ENCODE measurements around the gene MAB21L1.

Gene MAB21L1

GRCh38 chr13:35489050-35489449 lies 12.6 kb upstream of the MAB21L1 start:
- H3K27me3 Mint-ChIP-seq = no peaks in the 10 kb centered on the region
- peaks cover 6% of the 10 kb centered on the region for H3K9me3 Mint-ChIP-seq
- no peaks in the 10 kb centered on the region for H3K36me3 Mint-ChIP-seq (ENCODE audit: low read depth)
- H3K4me1 Mint-ChIP-seq (ENCODE audit: low read depth) = no peaks in the 10 kb centered on the region
- H3K4me3 Mint-ChIP-seq = no peak overlapping the region
- H3K27ac Mint-ChIP-seq = no peak overlapping the region

GRCh38 chr13:35485424-35485823 lies 8.9 kb upstream of the MAB21L1 start:
- Mint-ChIP-seq H3K36me3 (ENCODE audit: low read depth) (no peaks in the 10 kb centered on the region), H3K4me3 (no peak overlapping the region), H3K4me1 (ENCODE audit: low read depth) (no peaks in the 10 kb centered on the region), H3K9me3 (no peaks in the 10 kb centered on the region), H3K27me3 (no peaks in the 10 kb centered on the region), H3K27ac (no peak overlapping the region)

GRCh38 chr13:35484384-35484783 lies 7.9 kb upstream of the MAB21L1 start:
- no peak overlapping the region for H3K27ac Mint-ChIP-seq
- H3K36me3 Mint-ChIP-seq (ENCODE audit: low read depth) = no peaks in the 10 kb centered on the region
- H3K9me3 Mint-ChIP-seq = no peaks in the 10 kb centered on the region
- no peaks in the 10 kb centered on the region for H3K4me1 Mint-ChIP-seq (ENCODE audit: low read depth)
- peaks cover 6% of the 10 kb centered on the region for H3K27me3 Mint-ChIP-seq
- H3K4me3 Mint-ChIP-seq = no peak overlapping the region

GRCh38 chr13:35483761-35484160 lies 7.3 kb upstream of the MAB21L1 start:
- Mint-ChIP-seq H3K9me3 (no peaks in the 10 kb centered on the region), H3K4me3 (no peak overlapping the region), H3K36me3 (ENCODE audit: low read depth) (no peaks in the 10 kb centered on the region), H3K27ac (no peak overlapping the region), H3K27me3 (peaks cover 12% of the 10 kb centered on the region), H3K4me1 (ENCODE audit: low read depth) (no peaks in the 10 kb centered on the region)

GRCh38 chr13:35482527-35482926 lies 6.0 kb upstream of the MAB21L1 start:
- Mint-ChIP-seq H3K4me3 (no peak overlapping the region), H3K4me1 (ENCODE audit: low read depth) (no peaks in the 10 kb centered on the region), H3K36me3 (ENCODE audit: low read depth) (no peaks in the 10 kb centered on the region), H3K27me3 (peaks cover 24% of the 10 kb centered on the region), H3K27ac (no peak overlapping the region), H3K9me3 (no peaks in the 10 kb centered on the region)

- H3K4me3 Mint-ChIP-seq = no peak overlapping the region
- H3K9me3 Mint-ChIP-seq = no peaks in the 10 kb centered on the region
- peaks cover 5% of the 10 kb centered on the region for H3K4me1 Mint-ChIP-seq (ENCODE audit: low read depth)
- peaks cover 32% of the 10 kb centered on the region for H3K27me3 Mint-ChIP-seq
- no peaks in the 10 kb centered on the region for H3K36me3 Mint-ChIP-seq (ENCODE audit: low read depth)
- H3K27ac Mint-ChIP-seq = no peak overlapping the region
Measured at GRCh38 chr13:35481777-35482176, 5.3 kb upstream of the MAB21L1 start.

- H3K9me3 Mint-ChIP-seq = no peaks in the 10 kb centered on the region
- peaks cover 7% of the 10 kb centered on the region for H3K36me3 Mint-ChIP-seq (ENCODE audit: low read depth)
- H3K4me3 Mint-ChIP-seq = no peak overlapping the region
- H3K4me1 Mint-ChIP-seq (ENCODE audit: low read depth) = peaks cover 19% of the 10 kb centered on the region
- peaks cover 46% of the 10 kb centered on the region for H3K27me3 Mint-ChIP-seq
- H3K27ac Mint-ChIP-seq = no peak overlapping the region
Measured at GRCh38 chr13:35480346-35480745, 3.9 kb upstream of the MAB21L1 start.

GRCh38 chr13:35479706-35480105 lies 3.2 kb upstream of the MAB21L1 start:
- H3K9me3 Mint-ChIP-seq = no peaks in the 10 kb centered on the region
- no peak overlapping the region for H3K27ac Mint-ChIP-seq
- H3K27me3 Mint-ChIP-seq = peaks cover 53% of the 10 kb centered on the region
- H3K36me3 Mint-ChIP-seq (ENCODE audit: low read depth) = peaks cover 7% of the 10 kb centered on the region
- peaks cover 25% of the 10 kb centered on the region for H3K4me1 Mint-ChIP-seq (ENCODE audit: low read depth)
- H3K4me3 Mint-ChIP-seq = no peak overlapping the region

GRCh38 chr13:35479038-35479492 lies 2.6 kb upstream of the MAB21L1 start:
- Mint-ChIP-seq H3K27me3 (peaks cover 58% of the 10 kb centered on the region), H3K36me3 (ENCODE audit: low read depth) (peaks cover 10% of the 10 kb centered on the region), H3K27ac (no peak overlapping the region), H3K4me1 (ENCODE audit: low read depth) (peaks cover 25% of the 10 kb centered on the region), H3K9me3 (peaks cover 3% of the 10 kb centered on the region), H3K4me3 (no peak overlapping the region)

- no peak overlapping the region for H3K27ac Mint-ChIP-seq
- peaks cover 63% of the 10 kb centered on the region for H3K27me3 Mint-ChIP-seq
- H3K36me3 Mint-ChIP-seq (ENCODE audit: low read depth) = peaks cover 10% of the 10 kb centered on the region
- peaks cover 3% of the 10 kb centered on the region for H3K9me3 Mint-ChIP-seq
- peak overlapping the region; percentile 23 for H3K4me3 Mint-ChIP-seq
- peaks cover 25% of the 10 kb centered on the region for H3K4me1 Mint-ChIP-seq (ENCODE audit: low read depth)
Measured at GRCh38 chr13:35478271-35479037, 2.0 kb upstream of the MAB21L1 start.

- Mint-ChIP-seq H3K27me3 (peaks cover 69% of the 10 kb centered on the region), H3K9me3 (peaks cover 3% of the 10 kb centered on the region), H3K27ac (no peak overlapping the region), H3K36me3 (ENCODE audit: low read depth) (peaks cover 10% of the 10 kb centered on the region), H3K4me1 (ENCODE audit: low read depth) (peaks cover 25% of the 10 kb centered on the region), H3K4me3 (no peak overlapping the region)
Measured at GRCh38 chr13:35477386-35477946, 977 bp upstream of the MAB21L1 start.

GRCh38 chr13:35475212-35475959 lies 1.1 kb downstream of the MAB21L1 start:
- peak overlapping the region; percentile 81 for H3K4me3 Mint-ChIP-seq
- no peak overlapping the region for H3K27ac Mint-ChIP-seq
- peaks cover 30% of the 10 kb centered on the region for H3K4me1 Mint-ChIP-seq (ENCODE audit: low read depth)
- peaks cover 90% of the 10 kb centered on the region for H3K27me3 Mint-ChIP-seq
- H3K9me3 Mint-ChIP-seq = peaks cover 8% of the 10 kb centered on the region
- peaks cover 13% of the 10 kb centered on the region for H3K36me3 Mint-ChIP-seq (ENCODE audit: low read depth)

GRCh38 chr13:35474496-35475211 lies 1.8 kb downstream of the MAB21L1 start:
- Mint-ChIP-seq H3K36me3 (ENCODE audit: low read depth) (peaks cover 13% of the 10 kb centered on the region), H3K4me1 (ENCODE audit: low read depth) (peaks cover 32% of the 10 kb centered on the region), H3K9me3 (peaks cover 14% of the 10 kb centered on the region), H3K27ac (no peak overlapping the region), H3K4me3 (peak overlapping the region; percentile 81), H3K27me3 (peaks cover 92% of the 10 kb centered on the region)

- no peak overlapping the region for H3K27ac Mint-ChIP-seq
- peaks cover 14% of the 10 kb centered on the region for H3K9me3 Mint-ChIP-seq
- H3K27me3 Mint-ChIP-seq = peaks cover 92% of the 10 kb centered on the region
- H3K4me1 Mint-ChIP-seq (ENCODE audit: low read depth) = peaks cover 32% of the 10 kb centered on the region
- no peak overlapping the region for H3K4me3 Mint-ChIP-seq
- peaks cover 13% of the 10 kb centered on the region for H3K36me3 Mint-ChIP-seq (ENCODE audit: low read depth)
Measured at GRCh38 chr13:35473802-35474201, 2.7 kb downstream of the MAB21L1 start.

All from stimulated activated naive CD8-positive, alpha-beta T cell treated with anti-CD3 and anti-CD28 coated beads, Interleukin-15, Interleukin-2, amounts not matched to agents 100 ng/mL and 50 ng/mL, for 24 hours (primary cell).